Measurements from ENCODE around the gene RNF126.

- no peak for TF ChIP-seq SP1 (IDR thresholded peaks at IDR 0.05)
- TF ChIP-seq BHLHE40 (IDR thresholded peaks at IDR 0.05; ENCODE audit: borderline replicate concordance), result no peak
- TF ChIP-seq SUZ12 (IDR thresholded peaks at IDR 0.05), result no peak
- no peak for TF ChIP-seq PKNOX1 (IDR thresholded peaks at IDR 0.05)
- TF ChIP-seq CTBP1 (IDR thresholded peaks at IDR 0.05; ENCODE audit: borderline replicate concordance), result no peak
- no peak for TF ChIP-seq HDGF (IDR thresholded peaks at IDR 0.05; ENCODE audit: borderline replicate concordance)
- TF ChIP-seq FOXK2 (IDR thresholded peaks at IDR 0.05), result no peak
- TF ChIP-seq NFRKB (IDR thresholded peaks at IDR 0.05), result no peak
- no peak for TF ChIP-seq ZNF384 (IDR thresholded peaks at IDR 0.05)
- no peak for TF ChIP-seq TARDBP (IDR thresholded peaks at IDR 0.05)
- no peak for TF ChIP-seq ARNT (IDR thresholded peaks at IDR 0.05)
Observed at GRCh38 chr19:658916-659839, 3.8 kb downstream of the RNF126 start.
